ENCODE results near the gene DMAC2L.

DNA sequence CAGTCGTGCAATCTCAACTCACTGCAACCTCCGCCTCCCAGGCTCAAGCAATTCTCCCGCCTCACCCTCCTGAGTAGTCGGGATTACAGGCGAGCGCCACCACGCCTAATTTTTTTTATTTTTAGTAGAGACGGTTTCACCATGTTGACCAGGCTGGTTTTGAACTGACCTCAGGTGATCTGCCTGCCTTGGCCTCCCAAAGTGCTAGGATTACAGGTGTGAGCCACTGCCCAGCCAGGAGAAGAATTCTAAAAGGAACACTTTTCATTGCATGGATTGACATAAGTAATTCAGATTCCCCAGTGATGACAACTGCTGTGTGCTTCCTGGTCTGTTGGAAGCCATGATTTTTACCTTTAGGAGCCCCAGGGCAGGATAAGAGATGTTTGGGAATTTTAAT is 22.1 kb downstream of the DMAC2L start:
- TF ChIP-seq, protein P1, sequence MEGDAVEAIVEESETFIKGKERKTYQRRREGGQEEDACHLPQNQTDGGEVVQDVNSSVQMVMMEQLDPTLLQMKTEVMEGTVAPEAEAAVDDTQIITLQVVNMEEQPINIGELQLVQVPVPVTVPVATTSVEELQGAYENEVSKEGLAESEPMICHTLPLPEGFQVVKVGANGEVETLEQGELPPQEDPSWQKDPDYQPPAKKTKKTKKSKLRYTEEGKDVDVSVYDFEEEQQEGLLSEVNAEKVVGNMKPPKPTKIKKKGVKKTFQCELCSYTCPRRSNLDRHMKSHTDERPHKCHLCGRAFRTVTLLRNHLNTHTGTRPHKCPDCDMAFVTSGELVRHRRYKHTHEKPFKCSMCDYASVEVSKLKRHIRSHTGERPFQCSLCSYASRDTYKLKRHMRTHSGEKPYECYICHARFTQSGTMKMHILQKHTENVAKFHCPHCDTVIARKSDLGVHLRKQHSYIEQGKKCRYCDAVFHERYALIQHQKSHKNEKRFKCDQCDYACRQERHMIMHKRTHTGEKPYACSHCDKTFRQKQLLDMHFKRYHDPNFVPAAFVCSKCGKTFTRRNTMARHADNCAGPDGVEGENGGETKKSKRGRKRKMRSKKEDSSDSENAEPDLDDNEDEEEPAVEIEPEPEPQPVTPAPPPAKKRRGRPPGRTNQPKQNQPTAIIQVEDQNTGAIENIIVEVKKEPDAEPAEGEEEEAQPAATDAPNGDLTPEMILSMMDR (IDR thresholded peaks at IDR 0.05; ENCODE audit: insufficient read depth, low read length, poor library complexity, severe bottlenecking), result no peak
- TF ChIP-seq EZH2phosphoT487 (conservative IDR thresholded peaks at IDR 0.05; ENCODE audit: low read length), result no peak
